ENCODE measurements around the gene CBLC. TPM values are rescaled to one million over a fixed set of nuclear protein-coding genes. Genes with fewer than 3 reads are reported as not detected.

Gene CBLC
- total and polyA plus RNA-seq, 2 experiments from 2014 or later, result not detected

DNA sequence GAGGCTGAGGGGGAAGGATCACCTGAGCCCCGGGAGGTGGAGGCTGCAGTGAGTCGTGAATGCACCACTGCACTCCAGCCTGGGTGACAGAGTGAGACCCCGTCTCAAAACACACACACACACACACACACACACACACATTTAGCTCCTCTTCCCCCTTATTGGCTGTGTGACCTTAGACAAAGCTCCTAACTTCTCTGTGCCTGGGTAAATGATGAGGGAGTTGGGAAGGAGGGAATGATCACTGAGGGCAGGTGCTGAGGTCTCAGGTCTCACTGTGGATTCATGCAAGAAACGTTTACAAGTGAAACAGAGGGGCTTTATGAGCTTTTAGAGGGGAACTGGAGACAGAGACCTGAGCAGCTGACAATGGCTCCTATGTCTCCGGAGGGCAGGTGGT is 46.1 kb upstream of the CBLC start:
- no peak overlapping the region for H3K4me2 ChIP-seq (ENCODE audit: unreplicated experiment)
- H3F3A ChIP-seq (ENCODE audit: insufficient read depth), result 0 out of 2 replicates have a peak, but pooled peaks cover 6% of the 10 kb centered on the region
- no peak for DNase-seq
- H3K4me3 ChIP-seq, result no peak overlapping the region
- H3K27me3 ChIP-seq (replicated peaks; ENCODE audit: insufficient read depth), result no peaks in the 10 kb centered on the region
- peaks cover 15% of the 10 kb centered on the region; the same call in 1 of the 2 replicates for H3K4me1 ChIP-seq (ENCODE audit: insufficient read depth)
- H4K20me1 ChIP-seq (ENCODE audit: insufficient read depth), result no peaks in the 10 kb centered on the region
- H3K9me3 ChIP-seq (ENCODE audit: low read depth), result no peaks in the 10 kb centered on the region
- TF ChIP-seq EZH2phosphoT487 (IDR thresholded peaks at IDR 0.05; ENCODE audit: insufficient read depth, low read depth), result no peak
- TF ChIP-seq EZH2 (IDR thresholded peaks at IDR 0.05; ENCODE audit: insufficient read depth, poor library complexity, severe bottlenecking), result no peak
- H2AFZ ChIP-seq, result no peak overlapping the region
- H3K79me2 ChIP-seq (ENCODE audit: insufficient read depth), result no peaks in the 10 kb centered on the region
- in situ Hi-C loops (cut with MboI), result no loop called here
- WGBS, 2 experiments (ENCODE audit: low coverage in 1 of 2, low lambda C conversion rate in 2 of 2, missing lambda C conversion rate in 2 of 2), result 72 to 74% methylated on average over 3 to 5 of the region's 5 CpGs
- H3K9me2 ChIP-seq (ENCODE audit: insufficient read depth), result no peaks in the 10 kb centered on the region
- no peak overlapping the region for H3K9ac ChIP-seq
- H3K36me3 ChIP-seq (ENCODE audit: low read depth), result no peaks in the 10 kb centered on the region
- H3K27ac ChIP-seq, result no peak overlapping the region

DNA sequence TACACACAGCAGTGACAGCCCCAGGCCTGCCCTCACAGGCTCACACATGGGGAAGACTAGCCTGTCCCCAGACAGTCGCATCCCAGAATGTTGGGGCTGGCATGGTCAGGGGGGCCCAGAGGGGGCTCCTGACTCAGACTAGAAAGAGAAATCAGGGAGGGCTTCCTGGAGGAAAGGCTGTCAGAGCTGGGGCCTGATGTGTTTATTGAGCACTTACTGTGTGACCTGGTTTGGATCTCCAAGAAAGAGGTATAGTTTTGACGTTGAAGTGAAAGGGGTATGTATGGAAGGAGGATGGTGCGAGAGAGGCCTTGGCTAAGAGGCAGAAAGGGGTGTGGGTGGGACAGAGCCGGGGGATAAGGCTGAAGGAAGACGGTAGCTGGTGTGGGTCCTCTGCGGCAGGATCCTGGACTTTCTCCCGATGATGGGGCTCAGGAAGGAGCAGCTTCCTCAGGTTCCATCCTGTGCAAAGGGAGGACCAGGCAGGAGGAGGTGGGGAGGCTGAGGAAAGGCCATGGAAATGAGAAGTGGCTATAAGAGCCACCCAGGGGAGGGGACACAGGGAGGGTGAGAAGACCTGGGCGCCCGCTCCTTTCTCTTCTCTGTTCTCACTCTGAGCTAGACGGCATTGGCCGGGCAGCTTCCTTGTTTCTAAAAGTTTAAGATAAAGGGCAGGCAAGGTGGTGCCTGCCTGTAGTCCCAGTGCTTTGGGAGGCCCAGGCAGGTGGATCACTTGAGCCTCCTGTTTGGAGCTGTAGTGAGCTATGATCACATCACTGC is 45.3 kb upstream of the CBLC start:
- H3K4me1 ChIP-seq (ENCODE audit: insufficient read depth), result peaks cover 22% of the 10 kb centered on the region
- TF ChIP-seq EZH2phosphoT487 (IDR thresholded peaks at IDR 0.05; ENCODE audit: insufficient read depth, low read depth) (no peak), EZH2 (IDR thresholded peaks at IDR 0.05; ENCODE audit: insufficient read depth, poor library complexity, severe bottlenecking) (no peak)
- no peak overlapping the region for H2AFZ ChIP-seq
- H3K27ac ChIP-seq, result no peak overlapping the region
- no peak overlapping the region for H3K4me2 ChIP-seq (ENCODE audit: unreplicated experiment)
- no peaks in the 10 kb centered on the region for H3K9me2 ChIP-seq (ENCODE audit: insufficient read depth)
- no peaks in the 10 kb centered on the region for H3K36me3 ChIP-seq (ENCODE audit: low read depth)
- DNase-seq, result no peak
- WGBS, 2 experiments (ENCODE audit: low coverage in 1 of 2, low lambda C conversion rate in 2 of 2, missing lambda C conversion rate in 2 of 2), result 82 to 85% methylated on average over 11 of the region's 11 CpGs
- in situ Hi-C loops (cut with MboI), result no loop called here
- no peaks in the 10 kb centered on the region for H3K9me3 ChIP-seq (ENCODE audit: low read depth)
- no peaks in the 10 kb centered on the region for H3K79me2 ChIP-seq (ENCODE audit: insufficient read depth)
- no peak overlapping the region for H3K9ac ChIP-seq
- H3K27me3 ChIP-seq (replicated peaks; ENCODE audit: insufficient read depth), result no peaks in the 10 kb centered on the region
- H3F3A ChIP-seq (ENCODE audit: insufficient read depth), result peaks cover 11% of the 10 kb centered on the region
- no peaks in the 10 kb centered on the region for H4K20me1 ChIP-seq (ENCODE audit: insufficient read depth)
- no peak overlapping the region for H3K4me3 ChIP-seq

DNA sequence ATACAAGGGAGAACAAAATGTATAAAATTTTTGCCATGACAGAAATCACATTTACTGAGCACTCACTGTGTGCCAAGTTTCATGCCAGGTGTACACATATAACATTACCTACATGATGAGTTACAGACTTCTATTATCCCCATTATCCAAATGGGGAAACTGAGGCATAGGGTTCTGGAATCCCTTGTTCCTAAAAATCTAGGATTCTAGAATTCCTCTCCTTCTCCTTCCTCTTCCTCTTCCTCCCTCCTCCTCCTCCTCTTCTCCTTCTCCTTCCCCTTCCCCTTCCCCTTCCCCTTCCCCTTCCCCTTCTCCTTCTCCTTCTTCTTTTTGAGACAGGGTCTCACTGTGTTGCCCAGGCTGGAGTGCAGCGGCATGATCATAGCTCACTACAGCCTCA is 43.3 kb upstream of the CBLC start:
- in situ Hi-C loops (cut with MboI), result no loop called here
- no peak overlapping the region for H2AFZ ChIP-seq
- H3K4me3 ChIP-seq, result no peak overlapping the region
- no peak for TF ChIP-seq EZH2phosphoT487 (IDR thresholded peaks at IDR 0.05; ENCODE audit: insufficient read depth, low read depth)
- TF ChIP-seq EZH2 (IDR thresholded peaks at IDR 0.05; ENCODE audit: insufficient read depth, poor library complexity, severe bottlenecking), result no peak
- H3K27me3 ChIP-seq (replicated peaks; ENCODE audit: insufficient read depth), result no peaks in the 10 kb centered on the region
- H3K4me1 ChIP-seq (ENCODE audit: insufficient read depth), result peaks cover 42% of the 10 kb centered on the region
- no peaks in the 10 kb centered on the region for H3K9me3 ChIP-seq (ENCODE audit: low read depth)
- no peak overlapping the region for H3K27ac ChIP-seq
- H3K9me2 ChIP-seq (ENCODE audit: insufficient read depth), result no peaks in the 10 kb centered on the region
- no peak overlapping the region for H3K9ac ChIP-seq
- no peak overlapping the region for H3K4me2 ChIP-seq (ENCODE audit: unreplicated experiment)
- H4K20me1 ChIP-seq (ENCODE audit: insufficient read depth), result no peaks in the 10 kb centered on the region
- 33% methylated on average over 1 of the region's 1 CpG for WGBS, 2 experiments (ENCODE audit: low coverage in 1 of 2, low lambda C conversion rate in 2 of 2, missing lambda C conversion rate in 2 of 2)
- H3K79me2 ChIP-seq (ENCODE audit: insufficient read depth), result no peaks in the 10 kb centered on the region
- H3F3A ChIP-seq (ENCODE audit: insufficient read depth), result peaks cover 22% of the 10 kb centered on the region
- no peaks in the 10 kb centered on the region for H3K36me3 ChIP-seq (ENCODE audit: low read depth)
- no peak for DNase-seq

DNA sequence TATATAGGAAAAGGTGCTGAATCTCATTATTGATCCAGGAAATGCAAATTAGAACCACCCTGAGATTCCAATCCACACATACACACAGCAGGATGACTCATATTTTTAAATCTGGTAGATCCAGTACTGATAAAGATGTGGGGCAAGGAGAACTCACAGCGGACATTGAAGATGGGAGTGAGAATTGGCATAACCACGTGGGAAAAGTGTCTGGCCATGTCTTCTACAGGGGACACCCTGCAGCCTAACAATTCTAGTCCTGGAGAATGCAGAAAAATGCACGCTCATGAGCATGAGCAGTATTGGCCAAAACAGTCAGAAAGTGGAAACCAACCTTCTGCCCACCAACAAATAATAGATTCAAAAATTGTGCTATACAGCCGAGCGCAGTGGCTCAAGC is 42.7 kb upstream of the CBLC start:
- no peak for TF ChIP-seq EZH2 (IDR thresholded peaks at IDR 0.05; ENCODE audit: insufficient read depth, poor library complexity, severe bottlenecking)
- no peak for TF ChIP-seq EZH2phosphoT487 (IDR thresholded peaks at IDR 0.05; ENCODE audit: insufficient read depth, low read depth)
- peaks cover 43% of the 10 kb centered on the region for H3K4me1 ChIP-seq (ENCODE audit: insufficient read depth)
- H3K9me2 ChIP-seq (ENCODE audit: insufficient read depth), result no peaks in the 10 kb centered on the region
- H3K36me3 ChIP-seq (ENCODE audit: low read depth), result no peaks in the 10 kb centered on the region
- 71 to 72% methylated on average over 5 of the region's 5 CpGs for WGBS, 2 experiments (ENCODE audit: low coverage in 1 of 2, low lambda C conversion rate in 2 of 2, missing lambda C conversion rate in 2 of 2)
- H4K20me1 ChIP-seq (ENCODE audit: insufficient read depth), result no peaks in the 10 kb centered on the region
- no peak overlapping the region for H2AFZ ChIP-seq
- H3F3A ChIP-seq (ENCODE audit: insufficient read depth), result peaks cover 22% of the 10 kb centered on the region
- H3K79me2 ChIP-seq (ENCODE audit: insufficient read depth), result no peaks in the 10 kb centered on the region
- no peaks in the 10 kb centered on the region for H3K27me3 ChIP-seq (replicated peaks; ENCODE audit: insufficient read depth)
- no peaks in the 10 kb centered on the region for H3K9me3 ChIP-seq (ENCODE audit: low read depth)
- peak; percentile 56 for DNase-seq
- H3K4me2 ChIP-seq (ENCODE audit: unreplicated experiment), result no peak overlapping the region
- no peak overlapping the region for H3K27ac ChIP-seq
- H3K4me3 ChIP-seq, result no peak overlapping the region
- in situ Hi-C loops (cut with MboI), result no loop called here
- H3K9ac ChIP-seq, result no peak overlapping the region
